Spleen (tissue), 7 donors: ENCODE results near the gene SNIP1.

Experiments
- POLR2A ChIP-seq, 3 donors: fragments of 450-650 bp; IDR thresholded peaks; one replicate each; pipeline ENCODE4 v1.5.1; 2017; ENCODE audit warnings: antibody characterized with exemption in 3 of 3, mild to moderate bottlenecking in 1 of 3
- TF ChIP-seq, protein P1 (sequence below), 11 experiments: fragments of 200-600 bp in 7 of 11; fragments of 450-650 bp in 4 of 11; sonication (generic) in 4 of 11; IDR thresholded peaks in 8 of 11; conservative IDR thresholded peaks in 3 of 11; 1 replicate in 7 of 11; 2 replicates in 4 of 11; pipeline versions ENCODE4 v1.4.0 to v1.8.0; 2016 to 2021; ENCODE audit warnings: antibody characterized with exemption in 11 of 11, inconsistent platforms in 4 of 11, mild to moderate bottlenecking in 1 of 11
- donor health status: DM: no; HTN: no; CAD: no; lungs with moderate emphysema.
- donor health status: DM: no; HTN: no; CAD: no.
- donor health status: DM: no; HTN: no; CAD: no.

DNA sequence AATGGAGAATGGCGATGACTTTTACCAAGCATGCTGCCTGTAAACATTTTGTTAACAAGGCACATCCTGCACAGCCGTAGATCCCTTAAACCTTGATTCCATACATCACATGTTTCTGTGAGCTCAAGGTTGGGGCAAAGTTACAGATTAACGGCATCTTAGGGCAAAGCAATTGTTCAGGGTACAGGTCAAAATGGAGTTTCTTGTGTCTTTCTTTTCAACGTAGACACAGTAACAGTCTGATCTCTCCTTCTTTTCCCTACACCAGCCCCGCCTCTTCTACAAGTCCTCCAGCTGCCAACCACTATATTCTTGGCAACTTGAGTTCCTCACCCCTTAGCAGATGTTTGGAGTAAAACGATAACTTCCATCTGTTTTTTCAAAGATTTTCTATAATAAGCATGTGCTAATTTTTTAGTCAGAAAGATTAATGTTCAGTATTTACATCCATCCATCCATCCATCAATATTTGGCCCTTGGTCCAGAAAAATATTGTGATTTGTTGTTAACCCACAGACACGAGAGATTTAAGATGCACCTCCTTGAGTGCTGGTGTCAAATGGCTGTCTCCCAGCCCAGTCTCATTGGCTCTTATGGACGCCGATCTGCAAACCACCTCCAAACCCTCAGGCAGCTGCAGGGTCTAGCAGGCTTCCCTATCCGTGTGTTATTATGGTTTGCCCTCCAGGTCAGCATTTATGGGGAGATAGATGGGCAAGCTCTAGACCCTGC lies 6.5 kb upstream of the SNIP1 start:
- TF ChIP-seq, protein P1, sequence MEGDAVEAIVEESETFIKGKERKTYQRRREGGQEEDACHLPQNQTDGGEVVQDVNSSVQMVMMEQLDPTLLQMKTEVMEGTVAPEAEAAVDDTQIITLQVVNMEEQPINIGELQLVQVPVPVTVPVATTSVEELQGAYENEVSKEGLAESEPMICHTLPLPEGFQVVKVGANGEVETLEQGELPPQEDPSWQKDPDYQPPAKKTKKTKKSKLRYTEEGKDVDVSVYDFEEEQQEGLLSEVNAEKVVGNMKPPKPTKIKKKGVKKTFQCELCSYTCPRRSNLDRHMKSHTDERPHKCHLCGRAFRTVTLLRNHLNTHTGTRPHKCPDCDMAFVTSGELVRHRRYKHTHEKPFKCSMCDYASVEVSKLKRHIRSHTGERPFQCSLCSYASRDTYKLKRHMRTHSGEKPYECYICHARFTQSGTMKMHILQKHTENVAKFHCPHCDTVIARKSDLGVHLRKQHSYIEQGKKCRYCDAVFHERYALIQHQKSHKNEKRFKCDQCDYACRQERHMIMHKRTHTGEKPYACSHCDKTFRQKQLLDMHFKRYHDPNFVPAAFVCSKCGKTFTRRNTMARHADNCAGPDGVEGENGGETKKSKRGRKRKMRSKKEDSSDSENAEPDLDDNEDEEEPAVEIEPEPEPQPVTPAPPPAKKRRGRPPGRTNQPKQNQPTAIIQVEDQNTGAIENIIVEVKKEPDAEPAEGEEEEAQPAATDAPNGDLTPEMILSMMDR (IDR thresholded peaks at IDR 0.05 in 8 of 11, conservative IDR thresholded peaks at IDR 0.05 in 3 of 11), result no peak
- TF ChIP-seq POLR2A (IDR thresholded peaks at IDR 0.05), result no peak
